ENCODE measurements around the gene DUSP18. TPM values are rescaled to one million over a fixed set of nuclear protein-coding genes. Genes with fewer than 3 reads are reported as not detected.
"Not testable (repeated sequence)": the region's sequence is repeated elsewhere in the genome, so short reads cannot be mapped to it uniquely, and the experiment has no call there.

DUSP18 gene
- total RNA-seq: 10 to 100 TPM in 1 of 3 donors, 1 to 10 TPM in 2; 5.9 to 12.0 (median 8.0) TPM

DNA sequence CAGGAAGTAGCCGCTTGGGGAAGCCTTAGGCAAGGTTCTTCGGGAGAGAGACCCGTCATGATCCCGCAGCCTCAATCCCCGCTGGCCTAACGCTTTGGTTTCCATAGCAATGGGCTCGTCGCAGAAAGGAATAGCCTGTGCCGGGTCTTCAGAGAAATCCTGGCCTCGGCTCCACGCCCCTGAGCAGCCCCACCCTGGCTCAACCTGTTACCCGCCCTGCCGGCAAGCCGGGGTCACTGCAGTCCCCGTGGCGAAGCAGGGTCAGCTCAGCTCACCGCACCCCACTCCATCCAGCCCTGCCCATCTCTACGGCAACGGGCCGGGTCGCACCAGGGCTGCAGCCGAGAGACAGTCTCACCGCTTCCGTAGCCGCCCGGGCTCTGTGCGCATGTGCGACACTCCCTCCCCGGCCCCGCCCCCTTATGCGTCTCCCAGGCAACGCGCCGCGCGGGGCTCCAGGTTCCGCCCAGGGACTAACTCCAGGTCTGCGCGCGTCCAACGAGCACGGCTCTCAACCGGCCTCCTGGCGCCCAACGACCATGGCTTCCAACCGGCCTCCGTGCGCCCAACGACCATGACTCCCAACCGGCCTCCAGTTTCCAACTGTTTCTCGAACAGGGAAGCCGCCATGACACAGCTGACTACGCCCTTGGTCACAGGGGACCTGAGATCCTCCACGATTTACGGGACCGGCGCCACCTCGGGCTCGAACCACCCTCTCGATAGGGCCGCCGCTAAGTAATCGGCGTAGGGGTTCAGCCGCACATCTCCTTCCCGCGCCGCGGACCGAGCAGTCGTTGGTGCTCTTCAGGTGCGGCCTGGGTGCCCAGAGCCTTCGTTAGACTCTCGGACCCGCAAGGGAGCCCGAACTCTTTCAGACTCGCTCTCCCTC lies at the start of gene DUSP18:
DUSP18 (minus strand) TSS at position 382 of the 892 bp plus-strand sequence. CDS start 3,872 bp downstream, outside the sequence.
- peak within 1 kb of the TSS; percentile 78 to 95 (median 84) for H3K4me3 ChIP-seq
- intact Hi-C loops (cut with DNase I; ENCODE audit: low total_unique reads): no loop called here
- no peaks in the 10 kb centered on the region for H3K36me3 ChIP-seq
- DNase-seq (ENCODE audit: low spot score in 2 of 2): peak; percentile 89 to 95
- peak within 1 kb of the TSS; percentile 79 to 88 for H3K27ac ChIP-seq
- TF ChIP-seq POLR2AphosphoS5 (IDR thresholded peaks at IDR 0.05) (peak in 2 of 3 donors; percentile 36 to 67), POLR2A (IDR thresholded peaks at IDR 0.05) (no peak)
- TF ChIP-seq, protein P1, sequence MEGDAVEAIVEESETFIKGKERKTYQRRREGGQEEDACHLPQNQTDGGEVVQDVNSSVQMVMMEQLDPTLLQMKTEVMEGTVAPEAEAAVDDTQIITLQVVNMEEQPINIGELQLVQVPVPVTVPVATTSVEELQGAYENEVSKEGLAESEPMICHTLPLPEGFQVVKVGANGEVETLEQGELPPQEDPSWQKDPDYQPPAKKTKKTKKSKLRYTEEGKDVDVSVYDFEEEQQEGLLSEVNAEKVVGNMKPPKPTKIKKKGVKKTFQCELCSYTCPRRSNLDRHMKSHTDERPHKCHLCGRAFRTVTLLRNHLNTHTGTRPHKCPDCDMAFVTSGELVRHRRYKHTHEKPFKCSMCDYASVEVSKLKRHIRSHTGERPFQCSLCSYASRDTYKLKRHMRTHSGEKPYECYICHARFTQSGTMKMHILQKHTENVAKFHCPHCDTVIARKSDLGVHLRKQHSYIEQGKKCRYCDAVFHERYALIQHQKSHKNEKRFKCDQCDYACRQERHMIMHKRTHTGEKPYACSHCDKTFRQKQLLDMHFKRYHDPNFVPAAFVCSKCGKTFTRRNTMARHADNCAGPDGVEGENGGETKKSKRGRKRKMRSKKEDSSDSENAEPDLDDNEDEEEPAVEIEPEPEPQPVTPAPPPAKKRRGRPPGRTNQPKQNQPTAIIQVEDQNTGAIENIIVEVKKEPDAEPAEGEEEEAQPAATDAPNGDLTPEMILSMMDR (IDR thresholded peaks at IDR 0.05): peak in 1 of 3 donors; percentile 12
- H3K4me1 ChIP-seq: no peaks in the 10 kb centered on the region
- no peaks in the 10 kb centered on the region for H3K9me3 ChIP-seq
- no peaks in the 10 kb centered on the region for H3K27me3 ChIP-seq

DNA sequence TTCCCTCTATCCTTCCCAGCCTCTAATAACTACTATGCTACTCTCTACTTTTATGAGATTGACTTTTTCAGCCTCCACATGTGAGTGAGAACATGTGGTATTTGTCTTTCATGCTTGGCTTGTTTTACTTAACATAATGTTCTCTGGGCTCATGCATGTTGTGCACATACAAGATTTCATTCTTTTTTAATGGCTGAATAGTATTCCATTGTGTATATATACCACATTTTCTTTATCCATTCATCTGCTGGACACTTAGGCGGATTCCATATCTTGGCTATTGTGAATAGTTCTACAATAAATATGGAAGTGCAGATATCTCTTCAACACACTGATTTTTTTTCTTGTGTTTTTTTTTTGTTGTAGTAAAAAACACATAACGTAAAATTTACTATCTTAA lies 46.4 kb upstream of the DUSP18 start:
- no peaks in the 10 kb centered on the region for H3K36me3 ChIP-seq
- H3K4me3 ChIP-seq: no peak overlapping the region
- no peak overlapping the region for H3K27ac ChIP-seq
- intact Hi-C loops (cut with DNase I; ENCODE audit: low total_unique reads): no loop called here
- no peaks in the 10 kb centered on the region for H3K27me3 ChIP-seq
- TF ChIP-seq POLR2AphosphoS5 (IDR thresholded peaks at IDR 0.05): no peak
- TF ChIP-seq, protein P1 (IDR thresholded peaks at IDR 0.05): no peak
- no peak for TF ChIP-seq POLR2A (IDR thresholded peaks at IDR 0.05)
- no peaks in the 10 kb centered on the region for H3K4me1 ChIP-seq
- no peaks in the 10 kb centered on the region for H3K9me3 ChIP-seq
- no peak for DNase-seq (ENCODE audit: low spot score in 2 of 2)

DNA sequence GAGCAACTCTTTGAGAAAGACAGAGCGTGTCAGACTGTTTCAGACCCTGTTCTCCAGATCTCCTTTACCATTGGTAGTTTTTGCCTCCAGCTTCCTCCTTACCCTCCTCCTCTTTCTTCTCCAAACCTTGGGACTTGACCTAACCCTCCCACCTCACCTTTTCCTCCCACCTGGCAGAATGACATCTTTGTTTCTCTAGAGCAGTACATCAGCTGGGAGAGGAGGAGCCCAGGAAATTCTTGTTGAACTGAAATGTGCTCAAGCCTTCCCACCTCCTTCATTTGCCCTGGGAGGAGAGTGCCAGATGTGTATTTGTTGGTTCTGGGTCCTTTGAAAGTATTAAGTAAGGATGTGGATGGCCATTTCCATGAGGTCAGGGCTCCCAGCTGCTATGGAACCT lies 44.4 kb upstream of the DUSP18 start:
- TF ChIP-seq POLR2AphosphoS5 (IDR thresholded peaks at IDR 0.05) (no peak), POLR2A (IDR thresholded peaks at IDR 0.05) (no peak)
- TF ChIP-seq, protein P1 (IDR thresholded peaks at IDR 0.05): no peak
- intact Hi-C loops (cut with DNase I; ENCODE audit: low total_unique reads): no loop called here

DNA sequence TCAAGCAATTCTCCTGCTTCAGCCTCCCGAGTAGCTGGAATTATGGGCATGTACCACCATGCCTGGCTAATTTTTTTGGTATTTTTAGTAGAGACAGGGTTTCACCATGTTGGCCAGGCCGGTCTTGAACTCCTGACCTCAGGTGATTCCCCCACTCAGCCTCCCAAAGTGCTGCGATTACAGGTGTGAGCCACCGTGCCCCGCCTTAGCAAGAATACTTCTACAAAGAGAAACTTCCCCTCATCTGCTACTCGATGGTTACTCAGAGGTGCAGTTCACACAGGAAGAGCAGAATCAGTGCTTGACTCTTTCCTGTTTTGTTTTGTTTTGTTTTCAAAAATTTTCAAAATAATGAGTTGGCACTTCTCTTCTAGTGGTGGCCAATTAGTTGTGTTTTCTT lies 42.3 kb upstream of the DUSP18 start:
- intact Hi-C loops (cut with DNase I; ENCODE audit: low total_unique reads): not testable (repeated sequence)

More for the DNA sequence above, 44.4 kb upstream of the DUSP18 start:
- Histone ChIP-seq H3K4me1 (no peaks in the 10 kb centered on the region), H3K27me3 (no peaks in the 10 kb centered on the region), H3K9me3 (no peaks in the 10 kb centered on the region), H3K4me3 (no peak overlapping the region), H3K36me3 (no peaks in the 10 kb centered on the region), H3K27ac (no peak overlapping the region)
- DNase-seq (ENCODE audit: low spot score in 2 of 2): no peak

DNA sequence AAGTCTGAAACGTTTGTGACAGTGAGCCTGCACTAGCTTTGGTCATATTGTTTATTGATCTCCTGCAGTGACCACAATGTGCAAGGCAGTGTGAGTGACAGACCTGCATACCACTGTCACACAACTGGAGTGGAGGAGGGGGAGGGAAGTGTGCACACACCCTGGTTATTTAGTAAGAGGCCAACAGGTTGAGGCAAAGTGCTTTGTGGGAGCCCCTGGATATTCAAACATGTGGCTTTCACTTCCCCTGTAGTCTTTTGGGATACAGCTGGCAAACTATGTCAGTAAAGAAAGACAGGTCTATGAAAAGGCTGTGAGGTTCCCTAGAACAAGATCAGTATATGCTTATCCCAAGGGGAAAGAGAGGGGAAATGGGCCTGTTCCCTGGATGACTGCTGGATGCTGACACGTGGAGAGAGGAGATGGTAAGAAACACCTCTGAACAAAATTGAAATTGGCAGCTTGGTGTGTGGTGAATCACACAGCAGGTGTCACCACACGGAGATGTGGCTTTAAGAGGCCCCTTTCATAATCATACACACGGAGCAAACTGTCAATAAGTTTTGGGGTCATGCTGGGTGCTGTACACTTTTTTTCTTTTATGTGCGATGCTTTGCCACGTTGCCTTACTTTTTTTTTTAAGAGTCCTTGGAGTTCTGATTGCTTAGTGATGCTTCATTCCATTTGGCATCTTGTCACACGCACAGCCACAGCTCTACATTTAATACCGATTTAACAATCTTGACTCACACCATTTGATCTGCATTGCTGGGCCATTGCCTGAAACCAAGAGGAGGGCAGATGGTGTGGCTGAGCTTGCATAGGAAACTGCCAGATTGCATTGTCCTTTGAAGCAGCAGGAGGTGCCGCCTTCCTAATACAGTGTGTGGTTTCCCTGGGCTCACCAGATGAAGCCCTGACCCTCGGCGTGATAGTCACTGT lies 38.3 kb upstream of the DUSP18 start:
- Histone ChIP-seq H3K4me3 (no peak overlapping the region), H3K4me1 (no peaks in the 10 kb centered on the region), H3K9me3 (no peaks in the 10 kb centered on the region), H3K27ac (no peak overlapping the region), H3K36me3 (no peaks in the 10 kb centered on the region), H3K27me3 (no peaks in the 10 kb centered on the region)
- DNase-seq (ENCODE audit: low spot score in 2 of 2): no peak
- intact Hi-C loops (cut with DNase I; ENCODE audit: low total_unique reads): no loop called here
- no peak for TF ChIP-seq POLR2A (IDR thresholded peaks at IDR 0.05)

More for the DNA sequence above, 42.3 kb upstream of the DUSP18 start:
- H3K27ac ChIP-seq; H3K4me3 ChIP-seq; H3K27me3 ChIP-seq; H3K9me3 ChIP-seq; H3K4me1 ChIP-seq; DNase-seq (ENCODE audit: low spot score in 2 of 2); H3K36me3 ChIP-seq: not testable (repeated sequence)

All from breast epithelium (tissue), 4 donors.